CD14-positive monocyte (primary cell): Measurements from ENCODE around the gene NDUFS2. TPM values are rescaled to one million over a fixed set of nuclear protein-coding genes. Genes with fewer than 3 reads are reported as not detected.

Experiments
- DNase-seq, 3 donors: peaks; one replicate each; pipeline ENCODE4 v3.0.0-alpha.2; 2011 to 2022
- H2AFZ ChIP-seq: 2 replicates; pipeline ENCODE4 v1.6.0; 2012; ENCODE audit warnings: mild to moderate bottlenecking, low read depth, low read length, inconsistent platforms; ENCODE audit not compliant: insufficient read depth, poor library complexity, severe bottlenecking
- H3K27ac ChIP-seq, 2 donors: 1 replicate in 1 of 2; 2 replicates in 1 of 2; pipeline ENCODE4 v1.5.1; 2012 to 2013; ENCODE audit warnings: low read length in 2 of 2, control low read depth in 1 of 2, inconsistent platforms in 1 of 2, low read depth in 1 of 2, mild to moderate bottlenecking in 1 of 2
- H3K27me3 ChIP-seq, 2 donors: one replicate each; pipeline versions ENCODE4 v1.6.0 to v1.6.1; 2011 to 2013; ENCODE audit warnings: low read length in 2 of 2; ENCODE audit not compliant: control insufficient read depth in 2 of 2, insufficient read depth in 2 of 2
- H3K36me3 ChIP-seq, 2 donors: replicated peaks in 1 of 2; 1 replicate in 1 of 2; 2 replicates in 1 of 2; pipeline versions ENCODE4 v1.5.1 to v1.6.1; 2012 to 2013; ENCODE audit warnings: low read length in 2 of 2, control low read depth in 1 of 2, inconsistent platforms in 1 of 2, mild to moderate bottlenecking in 1 of 2; ENCODE audit not compliant: insufficient read depth in 2 of 2, control insufficient read depth in 1 of 2
- H3K4me1 ChIP-seq, 2 donors: 1 replicate in 1 of 2; 2 replicates in 1 of 2; pipeline versions ENCODE4 v1.5.1 to v1.6.1; 2012 to 2013; ENCODE audit warnings: low read length in 2 of 2, control low read depth in 1 of 2, inconsistent platforms in 1 of 2, mild to moderate bottlenecking in 1 of 2, moderate library complexity in 1 of 2; ENCODE audit not compliant: insufficient read depth in 2 of 2, control insufficient read depth in 1 of 2
- H3K4me2 ChIP-seq: replicated peaks from 2 replicates; pipeline ENCODE3; 2012; ENCODE audit warnings: low read length, moderate library complexity, mild to moderate bottlenecking; ENCODE audit not compliant: poor library complexity, severe bottlenecking; ENCODE audit errors: extremely low read depth
- H3K4me3 ChIP-seq, 3 experiments: fragments of 200-600 bp in 1 of 3; sonication (generic) in 1 of 3; replicated peaks in 1 of 3; 1 replicate in 2 of 3; 2 replicates in 1 of 3; pipeline ENCODE4 v1.5.1; 2011 to 2013; ENCODE audit warnings: low read length in 3 of 3, mild to moderate bottlenecking in 3 of 3, control low read depth in 2 of 3, low read depth in 2 of 3, inconsistent platforms in 1 of 3, moderate library complexity in 1 of 3
- H3K79me2 ChIP-seq: 2 replicates; pipeline ENCODE4 v1.6.0; 2012; ENCODE audit warnings: mild to moderate bottlenecking, control low read depth, inconsistent platforms, low read length, moderate library complexity; ENCODE audit not compliant: insufficient read depth
- H3K9ac ChIP-seq: 2 replicates; pipeline ENCODE4 v1.6.0; 2017; ENCODE audit warnings: low read length, mild to moderate bottlenecking; ENCODE audit not compliant: insufficient read depth, poor library complexity, severe bottlenecking
- H3K9me3 ChIP-seq, 2 donors: replicated peaks in 1 of 2; 1 replicate in 1 of 2; 2 replicates in 1 of 2; pipeline versions ENCODE4 v1.5.1 to v1.6.1; 2012 to 2013; ENCODE audit warnings: low read length in 2 of 2, control low read depth in 1 of 2; ENCODE audit not compliant: control insufficient read depth in 1 of 2, insufficient read depth in 1 of 2
- H4K20me1 ChIP-seq: 2 replicates; pipeline ENCODE4 v1.6.0; 2012; ENCODE audit warnings: mild to moderate bottlenecking, low read length, control low read depth, moderate library complexity; ENCODE audit not compliant: insufficient read depth
- H3K27ac Mint-ChIP-seq, 7 donors: one replicate each; pipeline ENCODE4 v1.8.0; 2020; ENCODE audit warnings: mild to moderate bottlenecking in 7 of 7, mixed read lengths in 7 of 7, moderate library complexity in 6 of 7, inconsistent platforms in 2 of 7
- H3K27me3 Mint-ChIP-seq, 3 donors: one replicate each; pipeline ENCODE4 v1.8.0; 2021 to 2022; ENCODE audit warnings: low read depth in 3 of 3, mild to moderate bottlenecking in 3 of 3, mixed read lengths in 3 of 3, moderate library complexity in 3 of 3, inconsistent platforms in 1 of 3
- H3K36me3 Mint-ChIP-seq, 2 donors: one replicate each; pipeline ENCODE4 v1.8.0; 2020; ENCODE audit warnings: mixed read lengths in 2 of 2, inconsistent platforms in 1 of 2, mild to moderate bottlenecking in 1 of 2
- H3K4me1 Mint-ChIP-seq: one replicate; pipeline ENCODE4 v1.8.0; 2020; ENCODE audit warnings: mild to moderate bottlenecking, mixed read lengths
- H3K4me3 Mint-ChIP-seq, 2 donors: one replicate each; pipeline ENCODE4 v1.8.0; 2020; ENCODE audit warnings: mild to moderate bottlenecking in 2 of 2, mixed read lengths in 2 of 2, moderate library complexity in 1 of 2
- H3K9me3 Mint-ChIP-seq, 7 donors: one replicate each; pipeline ENCODE4 v1.8.0; 2020 to 2022; ENCODE audit warnings: mixed read lengths in 7 of 7, mild to moderate bottlenecking in 6 of 7, moderate library complexity in 6 of 7, inconsistent platforms in 2 of 7
- CTCF ChIP-seq: fragments of 200-600 bp; IDR thresholded peaks from one replicate; pipeline ENCODE4 v1.8.0; 2022; ENCODE audit warnings: antibody characterized with exemption, mild to moderate bottlenecking
- WGBS: methylation state at CpG from one replicate; pipeline ENCODE4 v1.1.5; 2013; ENCODE audit warnings: missing lambda C conversion rate; ENCODE audit not compliant: insufficient coverage; 5-methylcytosine and 5-hydroxymethylcytosine counted together
- intact Hi-C, 2 donors: fragments of 100-400 bp; cut with micrococcal nuclease; formaldehyde crosslinking; loops; one replicate each; pipeline versions ENCODE4 v1.15.0 to v1.15.1; 2023
- polyA plus RNA-seq, 3 donors: library from polyadenylated mRNA; depleted of rRNA in 1 of 3; unstranded in 2 of 3; stranded (reverse) in 1 of 3; fragments of 300-500 nt in 2 of 3; fragments of >200 nt in 1 of 3; fragmentation: Illumina TruSeq in 2 of 3; gene quantifications; 1 replicate in 2 of 3; 2 replicates in 1 of 3; pipeline ENCODE4 v1.2.3, GENCODE V29; 2012 to 2021

NDUFS2 gene
- polyA plus RNA-seq, 3 donors, result 87.5 to 119 (median 101) TPM

DNA sequence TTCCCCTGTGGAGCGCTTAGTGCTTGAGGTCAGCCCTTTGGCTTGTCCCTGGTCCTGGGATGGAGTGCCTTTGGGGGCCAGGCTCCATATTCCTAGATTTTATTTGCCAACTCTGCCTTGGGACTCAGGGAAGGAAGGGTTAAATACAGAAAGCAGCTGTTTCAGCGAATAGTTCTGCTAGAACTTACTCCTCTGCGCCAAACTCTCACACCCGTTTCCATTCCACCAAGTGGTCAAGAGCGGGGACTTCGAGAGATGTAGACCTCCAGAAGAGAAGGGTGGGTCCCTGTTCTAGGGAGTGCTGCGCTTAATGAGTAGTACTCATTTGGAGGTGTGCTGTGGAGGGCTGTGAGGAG lies 23.0 kb downstream of the NDUFS2 start:
- H3K4me1 Mint-ChIP-seq, result peaks cover 64% of the 10 kb centered on the region
- Histone ChIP-seq H3K9ac (no peak overlapping the region), H4K20me1 (peaks cover 38% of the 10 kb centered on the region), H3K79me2 (peaks cover 9% of the 10 kb centered on the region), H3K27ac (peak overlapping the region; percentile 57 to 77), H2AFZ (no peak overlapping the region), H3K9me3 (no peaks in the 10 kb centered on the region), H3K36me3 (peaks cover 20 to 54% of the 10 kb centered on the region in 2 donors), H3K27me3 (no peaks in the 10 kb centered on the region), H3K4me3 (peak overlapping the region in 1 of 3 experiments; percentile 47), H3K4me1 (peaks cover 32 to 45% of the 10 kb centered on the region in 2 donors), H3K4me2 (peak overlapping the region; percentile 56)
- DNase-seq, result no peak
- no peak for TF ChIP-seq CTCF
- WGBS, result no CpG with 5 or more reads among the region's 7 CpGs
- peaks cover 0 to 5% (median 1%) of the 10 kb centered on the region in 3 donors for H3K27me3 Mint-ChIP-seq
- intact Hi-C loops, result loop anchor here in 1 of 2 donors (1.0 to 5.0 kb wide), 3 partner anchors 16 to 157 kb away; partner anchors contain the start of gene SDHC
- H3K4me3 Mint-ChIP-seq, result peak overlapping the region; percentile 49 to 76
- peak overlapping the region; percentile 88 to 99 (median 96) for H3K27ac Mint-ChIP-seq
- peaks cover 48 to 55% of the 10 kb centered on the region in 2 donors for H3K36me3 Mint-ChIP-seq
- peaks cover 0 to 2% (median 0%) of the 10 kb centered on the region in 7 donors for H3K9me3 Mint-ChIP-seq

DNA sequence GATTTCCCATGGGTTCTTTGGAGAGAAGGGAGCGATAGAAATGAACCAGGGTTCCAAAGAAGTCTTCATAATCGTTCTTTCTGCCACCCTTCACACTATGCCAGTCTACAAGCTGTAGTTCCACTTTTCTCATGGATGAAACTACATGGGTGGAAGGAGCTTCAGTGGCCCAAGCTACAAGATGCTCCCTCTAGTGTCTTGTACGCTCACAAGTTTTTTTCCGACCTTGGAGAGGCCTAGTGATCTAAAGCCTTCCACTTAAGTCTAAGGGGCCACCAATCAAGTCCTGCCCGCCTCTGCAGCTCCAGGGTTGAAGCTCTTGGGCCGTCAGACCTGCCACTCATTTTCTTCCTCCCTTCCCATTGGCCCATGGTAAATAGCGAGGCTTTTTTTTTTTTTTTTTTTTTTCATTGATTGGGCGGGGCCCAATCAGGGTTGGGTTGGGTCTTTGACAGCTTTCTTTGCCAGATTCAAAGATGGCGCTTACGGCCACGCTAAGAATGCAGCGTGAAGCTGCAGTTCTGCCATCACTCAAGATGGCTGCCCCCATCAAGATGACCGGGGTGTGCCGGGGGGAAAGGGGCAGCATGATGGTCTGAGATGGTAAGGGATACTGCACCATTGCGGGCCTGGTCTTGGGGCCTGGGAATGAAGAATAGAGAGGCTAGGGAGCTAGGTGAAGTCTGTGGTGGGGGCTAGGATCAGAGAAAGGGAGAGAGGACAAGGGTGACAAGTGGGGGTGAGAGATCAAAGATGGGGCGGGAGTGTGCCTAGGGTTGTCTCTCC lies 23.6 kb downstream of the NDUFS2 start, which contains the start of gene TOMM40L:
Gene TOMM40L (plus strand): TSS at position 527 of the 786 bp plus-strand sequence. CDS start 430 bp downstream, outside the sequence.
- peaks cover 0 to 5% (median 1%) of the 10 kb centered on the region in 3 donors for H3K27me3 Mint-ChIP-seq
- intact Hi-C loops, result loop anchor here in 1 of 2 donors (1.0 to 5.0 kb wide), 3 partner anchors 16 to 157 kb away; partner anchors contain the start of gene SDHC
- Histone ChIP-seq H4K20me1 (peaks cover 32% of the 10 kb centered on the region), H3K4me3 (peak within 1 kb of the TSS; percentile 50 to 79 (median 63)), H3K9ac (no peak within 1 kb of the TSS), H3K9me3 (no peaks in the 10 kb centered on the region), H3K27ac (peak within 1 kb of the TSS; percentile 57 to 77), H3K4me1 (peaks cover 32 to 45% of the 10 kb centered on the region in 2 donors), H2AFZ (peak within 1 kb of the TSS; percentile 37), H3K79me2 (peaks cover 9% of the 10 kb centered on the region), H3K36me3 (peaks cover 24 to 54% of the 10 kb centered on the region in 2 donors), H3K4me2 (peak within 1 kb of the TSS; percentile 83), H3K27me3 (no peaks in the 10 kb centered on the region)
- peak within 1 kb of the TSS; percentile 88 to 99 (median 97) for H3K27ac Mint-ChIP-seq
- DNase-seq, result peak; percentile 98 to 99 (median 99)
- H3K4me3 Mint-ChIP-seq, result peak within 1 kb of the TSS; percentile 95 to 98
- peaks cover 62% of the 10 kb centered on the region for H3K4me1 Mint-ChIP-seq
- peak; percentile 59 for TF ChIP-seq CTCF
- peaks cover 0 to 2% (median 0%) of the 10 kb centered on the region in 7 donors for H3K9me3 Mint-ChIP-seq
- H3K36me3 Mint-ChIP-seq, result peaks cover 49 to 55% of the 10 kb centered on the region in 2 donors
- WGBS, result 1% methylated on average over 11 of the region's 16 CpGs
